Renal pelvis (tissue), 12 donors: ENCODE measurements around the gene AUH. TPM values are rescaled to one million over a fixed set of nuclear protein-coding genes. Genes with fewer than 3 reads are reported as not detected.
"Not testable (repeated sequence)": the region's sequence is repeated elsewhere in the genome, so short reads cannot be mapped to it uniquely, and the experiment has no call there.

ENCODE experiments used
- DNase-seq: peaks from one replicate; pipeline ENCODE4 v3.0.0-alpha.2; 2013
- long read RNA-seq, 16 experiments: transcript quantifications; one replicate each; lab custom pipeline, GENCODE V29; 2026
- polyA plus RNA-seq, 3 donors: library from polyadenylated mRNA; unstranded; fragments of 120-200 nt; gene quantifications; one replicate each; pipeline ENCODE4 v1.2.1, GENCODE V29; 2013; ENCODE audit not compliant: insufficient read length in 3 of 3

AUH gene
- polyA plus RNA-seq = 10 to 100 TPM; 32.2 to 40.8 (median 40.3) TPM
- long read RNA-seq, donor 1, transcript AUH-202 (10 exons, 1,577 nt) = major isoform, 17 of 22 reads
- long read RNA-seq, donor 1, partial matches to known transcripts = 5 of 22 reads
- long read RNA-seq, donor 1, other reads (novel, unspliced or antisense) = 0 of 22 reads
- long read RNA-seq, donor 2, transcript AUH-202 (10 exons, 1,577 nt) = major isoform, 21 of 39 reads
- long read RNA-seq, donor 2, partial matches to known transcripts = 17 of 39 reads
- long read RNA-seq, donor 2, other reads (novel, unspliced or antisense) = 0 of 39 reads
- long read RNA-seq, donor 3, transcript AUH-202 (10 exons, 1,577 nt) = major isoform, 10 of 16 reads
- long read RNA-seq, donor 3, partial matches to known transcripts = 6 of 16 reads
- long read RNA-seq, donor 3, other reads (novel, unspliced or antisense) = 0 of 16 reads
- long read RNA-seq, donor 4, transcript AUH-202 (10 exons, 1,577 nt) = major isoform, 23 of 36 reads
- long read RNA-seq, donor 4, partial matches to known transcripts = 13 of 36 reads
- long read RNA-seq, donor 4, other reads (novel, unspliced or antisense) = 0 of 36 reads
- long read RNA-seq, donor 5, transcript AUH-202 (10 exons, 1,577 nt) = major isoform, 9 of 9 reads
- long read RNA-seq, donor 5, partial matches to known transcripts = 0 of 9 reads
- long read RNA-seq, donor 5, other reads (novel, unspliced or antisense) = 0 of 9 reads
- long read RNA-seq, donor 6, transcript AUH-202 (10 exons, 1,577 nt) = major isoform, 11 of 11 reads
- long read RNA-seq, donor 6, partial matches to known transcripts = 0 of 11 reads
- long read RNA-seq, donor 6, other reads (novel, unspliced or antisense) = 0 of 11 reads
- long read RNA-seq, donor 7, transcript AUH-202 (10 exons, 1,577 nt) = major isoform, 16 of 27 reads
- long read RNA-seq, donor 7, partial matches to known transcripts = 10 of 27 reads
- long read RNA-seq, donor 7, other reads (novel, unspliced or antisense) = 0 of 27 reads
- long read RNA-seq, donor 8, partial matches to known transcripts = 0 of 1 reads
- long read RNA-seq, donor 8, other reads (novel, unspliced or antisense) = 0 of 1 reads
- long read RNA-seq, donor 9, transcript AUH-202 (10 exons, 1,577 nt) = major isoform, 20 of 41 reads
- long read RNA-seq, donor 9, partial matches to known transcripts = 20 of 41 reads
- long read RNA-seq, donor 9, other reads (novel, unspliced or antisense) = 0 of 41 reads
- long read RNA-seq, donor 10, transcript AUH-202 (10 exons, 1,577 nt) = major isoform, 14 of 22 reads
- long read RNA-seq, donor 10, partial matches to known transcripts = 6 of 22 reads
- long read RNA-seq, donor 10, other reads (novel, unspliced or antisense) = 0 of 22 reads
- long read RNA-seq, donor 11, transcript AUH-202 (10 exons, 1,577 nt) = major isoform, 6 of 7 reads
- long read RNA-seq, donor 11, partial matches to known transcripts = 0 of 7 reads
- long read RNA-seq, donor 11, other reads (novel, unspliced or antisense) = 0 of 7 reads
- long read RNA-seq, donor 12, transcript AUH-202 (10 exons, 1,577 nt) = major isoform, 18 of 33 reads
- long read RNA-seq, donor 12, partial matches to known transcripts = 15 of 33 reads
- long read RNA-seq, donor 12, other reads (novel, unspliced or antisense) = 0 of 33 reads
- long read RNA-seq, donor 13, transcript AUH-202 (10 exons, 1,577 nt) = major isoform, 12 of 12 reads
- long read RNA-seq, donor 13, partial matches to known transcripts = 0 of 12 reads
- long read RNA-seq, donor 13, other reads (novel, unspliced or antisense) = 0 of 12 reads
- long read RNA-seq, donor 14 = 0 reads
- long read RNA-seq, donor 15, transcript AUH-202 (10 exons, 1,577 nt) = major isoform, 7 of 7 reads
- long read RNA-seq, donor 15, partial matches to known transcripts = 0 of 7 reads
- long read RNA-seq, donor 15, other reads (novel, unspliced or antisense) = 0 of 7 reads
- long read RNA-seq, donor 16, transcript AUH-202 (10 exons, 1,577 nt) = major isoform, 23 of 42 reads
- long read RNA-seq, donor 16, partial matches to known transcripts = 17 of 42 reads
- long read RNA-seq, donor 16, other reads (novel, unspliced or antisense) = 0 of 42 reads

GRCh38 chr9:91361291-91362050 is at the start of gene AUH:
TSS of gene AUH (minus strand) at chr9:91361918. CDS start at chr9:91361889, 29 bp downstream.
- DNase-seq = peak; percentile 82

- no peak for DNase-seq
Measured at GRCh38 chr9:91411096-91411771, 49.5 kb upstream of the AUH start.

- DNase-seq = no peak
Measured at GRCh38 chr9:91410161-91410560, 48.4 kb upstream of the AUH start.

GRCh38 chr9:91408475-91408874 is 46.8 kb upstream of the AUH start:
- no peak for DNase-seq

- no peak for DNase-seq
Measured at GRCh38 chr9:91407580-91408318, 46.0 kb upstream of the AUH start.

- DNase-seq = no peak
Measured at GRCh38 chr9:91405343-91406077, 43.8 kb upstream of the AUH start.

- DNase-seq = no peak
Measured at GRCh38 chr9:91403665-91404543, 42.2 kb upstream of the AUH start.

- DNase-seq = no peak
Measured at GRCh38 chr9:91398926-91399325, 37.2 kb upstream of the AUH start.

- DNase-seq = no peak
Measured at GRCh38 chr9:91395553-91396471, 34.1 kb upstream of the AUH start.

GRCh38 chr9:91395106-91395552 is 33.4 kb upstream of the AUH start:
- DNase-seq = no peak

GRCh38 chr9:91393826-91394225 is 32.1 kb upstream of the AUH start:
- no peak for DNase-seq

- DNase-seq = no peak
Measured at GRCh38 chr9:91392435-91392834, 30.7 kb upstream of the AUH start.

GRCh38 chr9:91391818-91392217 is 30.1 kb upstream of the AUH start:
- DNase-seq = no peak

GRCh38 chr9:91391412-91391811 is 29.7 kb upstream of the AUH start:
- DNase-seq = no peak

- not testable (repeated sequence) for DNase-seq
Measured at GRCh38 chr9:91389686-91390085, 28.0 kb upstream of the AUH start.
